GM19328 (cell line): ENCODE measurements around the gene LHFPL5.

ENCODE experiments used
- ATAC-seq: cut with Tn5 transposase; IDR thresholded peaks from one replicate; pipeline ENCODE4 v1.9.1; 2021; ENCODE audit warnings: mild to moderate bottlenecking, moderate library complexity; ENCODE audit not compliant: unreplicated experiment

The LHFPL5 gene

DNA sequence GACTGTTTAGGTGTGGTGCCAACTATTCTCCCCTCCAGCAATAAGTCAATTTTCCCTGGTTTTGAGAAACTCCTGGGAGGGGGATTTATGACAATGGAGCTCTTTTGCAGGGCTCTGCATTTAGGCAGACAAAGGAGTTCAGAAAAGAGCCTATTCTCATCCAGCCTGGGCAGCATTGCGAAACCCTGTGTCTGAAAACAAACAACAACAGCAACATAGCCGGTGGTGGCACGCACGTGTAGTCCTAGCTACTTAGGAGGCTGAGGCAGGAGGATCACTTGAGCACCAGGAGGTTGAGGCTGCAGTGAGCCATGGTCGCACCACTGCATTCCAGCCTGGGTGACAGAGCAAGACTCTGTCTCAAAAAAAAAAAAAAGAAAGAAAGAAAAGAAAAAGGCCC lies 14.5 kb upstream of the LHFPL5 start:
- ATAC-seq: no peak

GRCh38 chr6:35794536-35795452 lies 10.4 kb upstream of the LHFPL5 start:
- ATAC-seq: no peak

- no peak for ATAC-seq
These were observed 9.6 kb upstream of the LHFPL5 start for GRCh38 chr6:35795453-35796071.

DNA sequence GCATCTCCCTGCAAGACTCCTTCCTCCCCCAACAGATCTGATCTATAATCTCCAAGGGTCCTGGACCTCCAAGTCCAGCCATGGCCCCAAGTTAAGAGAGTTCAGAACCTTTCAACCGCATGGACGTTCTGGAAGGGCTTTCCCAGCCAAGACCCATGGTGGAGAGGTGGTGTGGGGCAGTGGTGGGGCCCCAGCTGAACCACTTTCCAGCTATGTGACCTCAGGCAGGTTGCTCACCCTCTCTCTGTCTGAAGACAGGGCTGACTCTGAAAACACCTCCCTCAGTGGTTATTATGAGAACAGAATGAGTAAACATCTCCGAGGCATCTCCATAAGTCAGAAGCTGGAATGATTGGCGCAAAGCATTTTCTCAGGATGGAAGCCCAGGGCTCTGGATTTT lies 8.9 kb upstream of the LHFPL5 start:
- ATAC-seq: no peak

GRCh38 chr6:35797837-35798526 lies 7.2 kb upstream of the LHFPL5 start:
- ATAC-seq: no peak

GRCh38 chr6:35798706-35799105 lies 6.4 kb upstream of the LHFPL5 start:
- no peak for ATAC-seq

DNA sequence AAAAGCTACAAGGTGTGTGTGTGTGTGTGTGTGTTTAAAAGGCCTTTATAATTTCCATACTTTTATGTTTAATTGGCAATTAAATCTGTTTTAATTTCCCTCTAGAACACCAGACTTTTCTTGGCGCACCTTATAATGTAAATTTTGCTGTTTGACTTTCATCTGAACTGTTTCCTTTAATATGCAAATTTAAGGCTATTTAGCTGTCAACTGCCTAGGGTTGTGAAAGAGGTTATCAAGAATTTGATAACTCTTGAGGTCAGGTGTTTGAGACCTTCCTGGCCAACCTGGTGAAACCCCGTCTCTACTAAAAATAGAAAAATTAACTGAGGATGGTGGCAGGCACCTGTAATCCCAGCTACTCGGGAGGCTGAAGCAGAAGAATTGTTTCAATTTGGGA lies 4.0 kb upstream of the LHFPL5 start:
- no peak for ATAC-seq

DNA sequence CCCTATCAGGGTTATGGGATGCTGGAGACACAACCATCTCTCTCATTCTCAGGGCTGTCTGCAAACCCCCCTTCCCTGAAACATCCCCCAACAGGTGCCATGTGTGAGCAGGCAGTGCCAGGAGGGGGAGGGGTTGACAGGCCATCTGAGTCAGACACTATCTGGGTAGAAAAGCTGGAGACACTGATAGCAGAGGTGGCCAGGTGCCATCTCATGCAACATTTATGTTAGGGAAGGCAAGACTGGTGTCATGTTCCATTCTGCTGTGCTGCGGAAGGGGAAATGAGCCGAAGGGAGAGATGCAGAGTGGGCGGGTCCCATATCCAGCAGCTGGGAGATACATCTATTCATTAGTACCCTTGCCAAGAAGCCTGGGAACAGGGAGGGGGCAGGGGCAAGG lies 3.5 kb downstream of the LHFPL5 start:
- no peak for ATAC-seq

DNA sequence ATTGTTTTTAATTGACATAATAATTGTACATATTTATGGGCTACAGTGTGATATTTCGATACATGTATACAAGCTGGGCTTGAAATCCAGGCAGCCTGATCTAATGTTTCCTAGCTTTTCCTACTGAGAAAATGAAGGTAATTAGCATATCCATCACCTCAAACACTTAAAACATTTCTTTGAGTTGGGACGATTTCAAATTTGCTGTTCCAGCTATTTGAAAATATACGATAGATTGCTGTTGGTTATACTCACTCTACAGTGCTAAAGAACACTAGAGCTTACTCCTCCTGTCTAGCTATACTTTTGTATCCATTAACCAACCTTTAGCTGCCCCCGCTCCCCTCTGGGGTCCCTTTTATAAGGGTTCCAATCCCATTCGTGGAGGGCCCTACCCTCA lies 4.7 kb downstream of the LHFPL5 start:
- no peak for ATAC-seq

DNA sequence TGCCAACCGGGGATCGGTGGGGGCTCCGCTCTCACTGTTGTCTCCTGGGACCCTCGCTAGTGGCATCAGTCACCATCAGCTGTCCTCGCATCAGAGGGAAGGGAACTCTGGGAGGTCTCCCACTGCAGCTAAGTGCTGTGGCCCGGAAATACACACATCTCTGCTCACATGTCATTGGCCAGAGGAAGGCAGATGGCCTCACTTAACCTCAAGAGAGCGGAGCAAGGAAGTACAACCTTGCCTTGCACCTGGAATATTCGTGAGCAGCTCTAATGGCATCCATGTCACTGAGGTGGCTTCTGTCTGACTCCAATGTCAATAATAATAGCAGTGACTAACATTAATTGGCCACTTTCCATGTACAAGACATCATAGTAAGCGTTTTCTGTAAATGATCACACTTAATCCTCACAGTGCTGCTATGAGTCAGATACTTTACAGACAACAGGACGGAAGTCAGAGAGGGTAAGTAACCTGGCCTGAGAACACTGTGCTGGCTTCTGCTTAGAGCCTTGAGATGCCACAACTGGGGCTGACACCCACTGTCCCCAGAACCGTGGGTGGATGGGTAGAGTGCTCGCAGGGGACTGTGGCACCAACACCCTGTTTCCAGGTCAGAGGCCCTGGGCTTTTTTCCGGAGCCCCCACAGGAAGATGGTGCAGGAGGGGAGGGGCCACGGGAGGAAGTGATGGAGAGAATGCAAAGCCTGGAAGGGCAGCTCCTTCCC lies 6.0 kb downstream of the LHFPL5 start:
- ATAC-seq: no peak

- no peak for ATAC-seq
These were observed 6.5 kb downstream of the LHFPL5 start for GRCh38 chr6:35811699-35811995.

DNA sequence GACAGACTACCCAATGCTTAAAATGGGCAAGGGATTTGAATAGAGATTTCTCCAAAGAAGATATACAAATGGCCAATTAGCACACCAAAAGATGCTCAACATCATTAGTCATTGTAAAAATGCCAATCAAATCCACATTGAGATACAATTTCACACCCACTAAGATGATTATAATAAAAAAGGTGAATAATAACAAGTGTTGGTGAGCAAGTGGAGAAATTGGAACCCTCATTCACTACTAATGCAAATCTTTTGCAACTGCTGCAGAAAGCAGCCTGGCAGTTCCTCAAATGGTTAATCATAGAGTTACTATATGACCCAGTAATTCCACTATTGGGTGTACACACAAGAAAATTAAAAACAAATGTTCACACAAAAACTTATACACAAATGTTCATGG lies 12.4 kb downstream of the LHFPL5 start:
- no peak for ATAC-seq

- ATAC-seq: no peak
These were observed 18.4 kb downstream of the LHFPL5 start for GRCh38 chr6:35823601-35824000.

DNA sequence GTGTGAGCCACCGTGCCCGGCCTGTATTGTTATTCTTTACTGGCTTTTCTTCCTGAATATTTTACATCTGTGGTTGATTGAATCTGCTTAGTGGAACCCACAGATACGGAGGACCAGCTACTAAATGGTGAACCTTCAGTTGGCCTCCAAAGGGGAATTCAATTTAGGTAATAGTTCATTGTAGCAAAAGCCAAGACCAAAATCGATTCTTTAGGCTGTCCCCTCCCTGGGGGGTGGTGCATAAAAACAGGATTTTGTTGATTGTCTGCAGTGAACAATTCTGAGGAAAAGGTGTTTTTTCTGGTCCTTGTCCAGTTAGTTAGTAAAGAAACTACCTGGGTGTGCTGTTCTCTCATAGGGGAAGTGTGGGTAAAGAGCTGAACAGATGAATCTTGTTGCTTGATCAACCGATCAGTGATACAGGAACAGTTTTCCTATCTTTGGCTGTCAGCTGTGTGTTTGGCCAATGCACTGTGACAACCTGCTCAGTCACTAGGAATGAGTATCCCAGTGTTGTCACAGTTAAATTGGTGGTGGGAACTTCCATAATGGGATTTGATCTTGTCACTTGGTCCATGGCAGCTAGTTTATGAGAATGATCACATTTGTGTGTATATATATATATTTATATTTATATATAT lies 19.5 kb downstream of the LHFPL5 start:
- no peak for ATAC-seq

- ATAC-seq: no peak
These were observed 24.2 kb downstream of the LHFPL5 start for GRCh38 chr6:35829306-35829705.

GRCh38 chr6:35831257-35832007 lies 26.3 kb downstream of the LHFPL5 start:
- ATAC-seq: no peak

DNA sequence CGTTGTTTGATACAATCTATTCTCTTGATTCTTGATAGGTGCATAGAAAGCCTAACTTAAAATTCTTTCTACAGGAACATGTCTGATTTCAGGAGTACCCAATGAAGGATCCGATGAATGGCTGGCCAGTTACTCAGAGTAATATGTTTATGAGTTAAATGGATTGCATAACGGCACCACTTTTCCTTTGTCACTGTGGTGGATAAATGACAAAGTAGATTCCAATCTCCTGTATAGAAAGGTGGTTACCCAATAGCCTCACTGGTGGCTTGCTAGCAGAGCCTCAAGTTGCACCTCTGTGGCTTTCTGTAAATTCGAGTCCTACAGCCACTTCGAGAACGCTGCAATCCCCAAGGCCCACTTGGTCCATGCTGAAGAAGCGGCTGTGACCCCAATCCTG lies 28.4 kb downstream of the LHFPL5 start:
- no peak for ATAC-seq

DNA sequence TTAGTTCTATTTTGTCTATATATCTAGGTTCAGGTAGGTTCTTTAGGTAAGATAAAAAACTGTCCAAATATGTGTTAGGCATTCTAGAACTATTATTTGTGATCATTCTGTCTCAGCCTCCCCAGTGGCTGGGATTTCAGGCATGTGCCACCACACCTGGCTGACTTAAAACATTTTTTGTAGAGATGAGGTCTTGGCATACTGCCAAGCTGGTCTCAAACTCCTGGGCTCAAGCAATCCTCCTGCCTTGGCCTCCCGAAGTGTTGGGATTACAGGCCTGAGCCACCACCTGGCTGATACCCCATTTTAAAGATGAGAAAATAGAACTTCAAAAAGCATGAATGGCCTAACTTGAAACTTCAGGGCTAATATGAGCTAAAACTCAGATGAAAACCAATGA lies 33.9 kb downstream of the LHFPL5 start:
- ATAC-seq: no peak

- ATAC-seq: no peak
These were observed 37.2 kb downstream of the LHFPL5 start for GRCh38 chr6:35842381-35842780.

DNA sequence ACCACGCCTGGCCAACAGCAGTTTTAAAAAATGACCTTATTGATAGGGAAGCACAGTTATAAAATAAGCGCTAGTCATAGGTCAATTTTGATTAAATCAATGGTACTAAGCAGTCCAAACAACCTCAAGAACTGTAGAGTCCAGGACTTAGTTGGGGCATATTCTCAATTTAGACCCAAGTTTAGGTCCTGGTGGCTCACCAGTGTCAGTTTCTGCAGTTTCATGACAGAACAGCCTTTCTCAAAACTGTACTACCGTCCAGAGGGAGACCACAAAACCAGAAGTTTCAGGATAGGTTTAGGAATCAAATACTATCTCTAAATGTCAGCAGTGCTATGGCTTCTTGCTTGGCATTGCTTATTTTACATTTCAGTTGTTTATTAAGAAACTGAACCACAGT lies 39.1 kb downstream of the LHFPL5 start:
- no peak for ATAC-seq
